ENCODE measurements around the gene PTPN4.

The PTPN4 gene

DNA sequence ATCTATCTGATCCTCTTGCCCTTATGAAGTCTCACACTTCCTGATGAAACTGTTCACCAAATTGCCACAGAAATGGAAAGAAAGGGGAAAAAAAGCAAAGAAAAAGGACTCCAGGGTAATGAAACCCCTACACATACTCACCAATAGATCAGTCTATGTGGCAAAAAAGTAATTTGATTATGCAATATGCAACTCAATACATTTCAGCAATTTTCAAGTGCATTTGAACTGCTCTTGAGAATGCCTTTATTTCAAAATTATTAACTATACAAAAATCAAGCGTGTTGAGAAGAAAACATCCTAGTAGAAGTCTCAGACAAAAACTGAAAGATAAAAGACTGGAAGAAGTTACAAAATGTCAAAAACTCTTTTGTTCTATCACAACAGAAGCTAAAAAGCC lies 32.2 kb upstream of the PTPN4 start:
- no peak for DNase-seq
- TF ChIP-seq, protein P1, sequence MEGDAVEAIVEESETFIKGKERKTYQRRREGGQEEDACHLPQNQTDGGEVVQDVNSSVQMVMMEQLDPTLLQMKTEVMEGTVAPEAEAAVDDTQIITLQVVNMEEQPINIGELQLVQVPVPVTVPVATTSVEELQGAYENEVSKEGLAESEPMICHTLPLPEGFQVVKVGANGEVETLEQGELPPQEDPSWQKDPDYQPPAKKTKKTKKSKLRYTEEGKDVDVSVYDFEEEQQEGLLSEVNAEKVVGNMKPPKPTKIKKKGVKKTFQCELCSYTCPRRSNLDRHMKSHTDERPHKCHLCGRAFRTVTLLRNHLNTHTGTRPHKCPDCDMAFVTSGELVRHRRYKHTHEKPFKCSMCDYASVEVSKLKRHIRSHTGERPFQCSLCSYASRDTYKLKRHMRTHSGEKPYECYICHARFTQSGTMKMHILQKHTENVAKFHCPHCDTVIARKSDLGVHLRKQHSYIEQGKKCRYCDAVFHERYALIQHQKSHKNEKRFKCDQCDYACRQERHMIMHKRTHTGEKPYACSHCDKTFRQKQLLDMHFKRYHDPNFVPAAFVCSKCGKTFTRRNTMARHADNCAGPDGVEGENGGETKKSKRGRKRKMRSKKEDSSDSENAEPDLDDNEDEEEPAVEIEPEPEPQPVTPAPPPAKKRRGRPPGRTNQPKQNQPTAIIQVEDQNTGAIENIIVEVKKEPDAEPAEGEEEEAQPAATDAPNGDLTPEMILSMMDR (IDR thresholded peaks at IDR 0.05; ENCODE audit: low read depth, low read length, missing control alignments), result no peak
- in situ Hi-C loops (cut with HindIII; ENCODE audit: low pct_ligation_motif_present, low sequenced_read_pairs), result no loop called here
- H3K4me3 ChIP-seq (ENCODE audit: low read depth, low read length), result no peak overlapping the region
- H3K27ac ChIP-seq, result no peak overlapping the region
- H3K27me3 ChIP-seq (replicated peaks), result no peaks in the 10 kb centered on the region
- no peaks in the 10 kb centered on the region for H3K36me3 ChIP-seq (replicated peaks)

DNA sequence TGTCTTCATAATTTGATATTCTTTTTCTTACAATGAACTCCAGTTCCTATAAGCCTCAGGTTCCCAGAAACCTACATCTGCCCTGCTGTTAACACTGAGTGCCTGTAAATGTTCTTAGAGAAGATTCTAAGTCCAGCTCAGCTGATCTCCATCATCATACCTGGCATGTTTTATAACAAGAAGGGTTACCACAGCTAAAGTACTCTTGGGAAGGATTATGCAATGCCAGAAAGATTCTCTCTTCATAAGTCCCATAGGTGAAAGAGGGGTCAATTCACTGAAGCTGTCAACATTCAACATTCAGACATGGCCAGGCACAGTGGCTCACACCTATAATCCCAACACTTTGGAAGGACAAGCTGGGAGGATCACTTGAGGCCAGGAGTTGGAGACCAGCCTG lies 31.3 kb upstream of the PTPN4 start:
- H3K36me3 ChIP-seq (replicated peaks), result no peaks in the 10 kb centered on the region
- no peak overlapping the region for H3K4me3 ChIP-seq (ENCODE audit: low read depth, low read length)
- H3K27ac ChIP-seq, result no peak overlapping the region
- TF ChIP-seq, protein P1 (IDR thresholded peaks at IDR 0.05; ENCODE audit: low read depth, low read length, missing control alignments), result no peak
- DNase-seq, result no peak
- no peaks in the 10 kb centered on the region for H3K27me3 ChIP-seq (replicated peaks)
- in situ Hi-C loops (cut with HindIII; ENCODE audit: low pct_ligation_motif_present, low sequenced_read_pairs), result no loop called here

DNA sequence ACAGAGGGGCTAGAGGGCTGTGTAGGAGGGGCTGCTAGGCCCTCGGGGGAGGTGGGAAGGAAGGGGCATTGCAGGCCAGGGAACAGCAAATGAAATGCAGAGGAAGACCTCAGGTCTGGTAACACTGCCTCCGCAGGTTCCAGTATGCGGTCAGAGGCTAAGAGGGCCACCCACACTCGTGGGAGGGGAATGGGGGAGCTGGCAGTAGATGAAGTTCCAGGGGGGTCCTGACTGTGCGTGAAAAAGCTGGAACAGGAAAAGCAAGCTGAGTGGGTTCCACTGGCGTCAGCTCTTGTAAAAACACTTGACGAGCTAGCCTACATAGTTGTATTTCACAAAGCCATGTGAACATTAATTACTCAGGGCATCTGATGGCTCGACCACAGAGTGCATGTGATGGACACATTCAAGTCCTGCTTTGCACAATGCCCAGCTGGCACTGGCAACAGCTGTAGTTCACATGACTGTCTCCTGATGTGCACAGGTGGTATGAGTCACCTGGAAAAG lies 29.0 kb upstream of the PTPN4 start:
- Histone ChIP-seq H3K4me3 (ENCODE audit: low read depth, low read length) (no peak overlapping the region), H3K27me3 (replicated peaks) (no peaks in the 10 kb centered on the region), H3K36me3 (replicated peaks) (no peaks in the 10 kb centered on the region), H3K27ac (no peak overlapping the region)
- in situ Hi-C loops (cut with HindIII; ENCODE audit: low pct_ligation_motif_present, low sequenced_read_pairs), result no loop called here
- TF ChIP-seq, protein P1 (IDR thresholded peaks at IDR 0.05; ENCODE audit: low read depth, low read length, missing control alignments), result no peak
- no peak for DNase-seq

DNA sequence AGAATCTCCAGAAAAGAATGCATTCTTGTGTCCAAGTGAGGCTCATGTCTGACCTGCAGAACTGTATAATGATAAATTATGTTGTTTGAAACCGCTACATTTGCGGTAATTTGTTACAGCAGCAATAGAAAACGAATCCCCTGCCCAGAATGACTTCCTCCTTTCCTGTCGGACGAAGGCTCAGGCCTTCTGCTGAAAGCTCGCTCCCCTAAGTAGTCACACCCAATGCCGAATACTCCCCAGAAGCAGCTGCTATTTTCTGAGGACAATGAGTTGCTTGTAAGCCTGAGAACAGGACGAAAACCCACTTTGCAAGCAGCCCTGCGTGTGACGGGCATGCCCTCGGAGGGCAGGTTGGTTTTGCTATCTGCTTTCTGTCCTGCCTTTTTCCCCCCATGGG lies 27.7 kb upstream of the PTPN4 start:
- no peak for DNase-seq
- Histone ChIP-seq H3K27ac (no peak overlapping the region), H3K36me3 (replicated peaks) (no peaks in the 10 kb centered on the region), H3K27me3 (replicated peaks) (no peaks in the 10 kb centered on the region), H3K4me3 (ENCODE audit: low read depth, low read length) (no peak overlapping the region)
- in situ Hi-C loops (cut with HindIII; ENCODE audit: low pct_ligation_motif_present, low sequenced_read_pairs), result no loop called here
- TF ChIP-seq, protein P1 (IDR thresholded peaks at IDR 0.05; ENCODE audit: low read depth, low read length, missing control alignments), result no peak

DNA sequence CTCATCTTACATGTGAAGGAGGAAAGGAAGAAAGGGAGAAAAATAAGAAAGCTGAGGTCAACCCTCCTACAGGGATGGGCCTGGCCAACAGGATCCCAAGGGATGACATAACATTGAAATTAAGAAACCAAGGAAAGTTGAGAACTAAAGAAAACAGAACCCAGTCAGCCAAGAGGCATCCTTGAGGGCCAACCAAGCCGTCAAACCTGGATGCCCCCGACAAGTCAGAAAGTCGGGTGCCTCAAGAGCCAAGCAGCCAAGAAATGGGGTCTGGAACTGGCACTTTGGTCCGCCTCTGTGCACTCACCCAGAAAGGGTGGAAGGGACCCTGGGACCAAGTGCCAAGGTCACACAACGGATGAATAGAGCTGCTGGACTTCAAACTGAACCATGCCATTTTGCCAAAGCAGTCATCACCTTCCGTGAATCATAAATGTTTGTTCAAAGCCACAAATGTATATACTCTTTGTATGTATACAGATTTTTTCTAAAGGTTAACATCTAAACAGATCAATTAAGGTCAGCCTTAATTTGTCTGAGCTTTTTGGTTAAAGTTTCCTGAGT lies 27.0 kb upstream of the PTPN4 start:
- Histone ChIP-seq H3K4me3 (ENCODE audit: low read depth, low read length) (no peak overlapping the region), H3K27me3 (replicated peaks) (no peaks in the 10 kb centered on the region), H3K27ac (no peak overlapping the region), H3K36me3 (replicated peaks) (no peaks in the 10 kb centered on the region)
- DNase-seq, result no peak
- TF ChIP-seq, protein P1 (IDR thresholded peaks at IDR 0.05; ENCODE audit: low read depth, low read length, missing control alignments), result no peak
- in situ Hi-C loops (cut with HindIII; ENCODE audit: low pct_ligation_motif_present, low sequenced_read_pairs), result no loop called here

DNA sequence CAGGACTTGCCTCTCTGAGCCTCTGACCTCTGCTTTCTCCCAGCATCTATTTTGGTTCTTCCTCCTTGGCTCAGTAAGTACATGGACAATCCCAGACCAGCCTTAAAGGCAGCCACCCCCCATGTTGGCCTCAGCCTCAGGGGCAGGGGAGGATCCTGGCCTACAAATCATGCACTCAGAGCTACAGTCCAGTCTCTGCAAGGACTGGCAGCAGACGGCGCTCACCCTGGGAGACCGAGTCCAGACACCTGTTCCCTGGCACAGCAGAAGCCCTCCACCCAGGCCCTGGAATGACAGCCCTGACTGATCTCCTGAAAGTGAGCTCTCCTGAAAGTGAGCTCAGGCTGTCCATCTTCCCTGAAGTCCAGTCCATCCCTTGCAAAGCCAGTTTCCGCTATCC lies 25.7 kb upstream of the PTPN4 start:
- in situ Hi-C loops (cut with HindIII; ENCODE audit: low pct_ligation_motif_present, low sequenced_read_pairs), result no loop called here
- no peaks in the 10 kb centered on the region for H3K36me3 ChIP-seq (replicated peaks)
- TF ChIP-seq, protein P1 (IDR thresholded peaks at IDR 0.05; ENCODE audit: low read depth, low read length, missing control alignments), result no peak

More for the DNA sequence above, 25.7 kb upstream of the PTPN4 start:
- DNase-seq, result no peak
- Histone ChIP-seq H3K27me3 (replicated peaks) (no peaks in the 10 kb centered on the region), H3K4me3 (ENCODE audit: low read depth, low read length) (no peak overlapping the region), H3K27ac (no peak overlapping the region)
